ENCODE measurements around the gene PRKD1.
"Not testable (repeated sequence)": the region's sequence is repeated elsewhere in the genome, so short reads cannot be mapped to it uniquely, and the experiment has no call there.

Gene PRKD1

GRCh38 chr14:29738950-29739349, 188.7 kb downstream of the PRKD1 start:
- no peak for DNase-seq

GRCh38 chr14:29738056-29738455, 189.6 kb downstream of the PRKD1 start:
- no peak for DNase-seq

- DNase-seq, result no peak
Measured at GRCh38 chr14:29735459-29735858, 192.2 kb downstream of the PRKD1 start.

- no peak for DNase-seq
Measured at GRCh38 chr14:29734732-29735131, 192.9 kb downstream of the PRKD1 start.

GRCh38 chr14:29726560-29727331, 200.9 kb downstream of the PRKD1 start:
- not testable (repeated sequence) for DNase-seq

GRCh38 chr14:29724991-29725390, 202.7 kb downstream of the PRKD1 start:
- no peak for DNase-seq

- DNase-seq, result no peak
Measured at GRCh38 chr14:29722831-29723230, 204.8 kb downstream of the PRKD1 start.

- DNase-seq, result no peak
Measured at GRCh38 chr14:29721586-29721985, 206.1 kb downstream of the PRKD1 start.

GRCh38 chr14:29717901-29718300, 209.7 kb downstream of the PRKD1 start:
- DNase-seq, result no peak

GRCh38 chr14:29716150-29716549, 211.5 kb downstream of the PRKD1 start:
- no peak for DNase-seq

GRCh38 chr14:29712601-29713000, 215.0 kb downstream of the PRKD1 start:
- no peak for DNase-seq

- DNase-seq, result no peak
Measured at GRCh38 chr14:29710015-29710414, 217.6 kb downstream of the PRKD1 start.

- no peak for DNase-seq
Measured at GRCh38 chr14:29709490-29709889, 218.2 kb downstream of the PRKD1 start.

GRCh38 chr14:29706700-29707099, 220.9 kb downstream of the PRKD1 start:
- DNase-seq, result no peak

GRCh38 chr14:29705801-29706200, 221.8 kb downstream of the PRKD1 start:
- no peak for DNase-seq

GRCh38 chr14:29689597-29689996, 238.1 kb downstream of the PRKD1 start:
- DNase-seq, result not testable (repeated sequence)

GRCh38 chr14:29687866-29688265, 239.8 kb downstream of the PRKD1 start:
- DNase-seq, result no peak

GRCh38 chr14:29687071-29687765, 240.4 kb downstream of the PRKD1 start:
- no peak for DNase-seq

- DNase-seq, result no peak
Measured at GRCh38 chr14:29684926-29685325, 242.7 kb downstream of the PRKD1 start.

- no peak for DNase-seq
Measured at GRCh38 chr14:29682789-29683188, 244.9 kb downstream of the PRKD1 start.

- DNase-seq, result no peak
Measured at GRCh38 chr14:29681316-29681715, 246.3 kb downstream of the PRKD1 start.

- no peak for DNase-seq
Measured at GRCh38 chr14:29674566-29675285, 252.9 kb downstream of the PRKD1 start.

- DNase-seq, result no peak
Measured at GRCh38 chr14:29672831-29673230, 254.8 kb downstream of the PRKD1 start.

- DNase-seq, result no peak
Measured at GRCh38 chr14:29671034-29671433, 256.6 kb downstream of the PRKD1 start.
